GM21381 (cell line): ENCODE results near the gene CDX1.

ENCODE experiments used
- ATAC-seq: cut with Tn5 transposase; IDR thresholded peaks from one replicate; pipeline ENCODE4 v1.9.1; 2021; ENCODE audit warnings: mild to moderate bottlenecking, moderate library complexity; ENCODE audit not compliant: unreplicated experiment

Gene CDX1

GRCh38 chr5:150203832-150204589 is 37.4 kb downstream of the CDX1 start:
- no peak for ATAC-seq

- ATAC-seq, result no peak
Observed at GRCh38 chr5:150204590-150204960, 38.0 kb downstream of the CDX1 start.

GRCh38 chr5:150206098-150206778 is 39.7 kb downstream of the CDX1 start:
- no peak for ATAC-seq

DNA sequence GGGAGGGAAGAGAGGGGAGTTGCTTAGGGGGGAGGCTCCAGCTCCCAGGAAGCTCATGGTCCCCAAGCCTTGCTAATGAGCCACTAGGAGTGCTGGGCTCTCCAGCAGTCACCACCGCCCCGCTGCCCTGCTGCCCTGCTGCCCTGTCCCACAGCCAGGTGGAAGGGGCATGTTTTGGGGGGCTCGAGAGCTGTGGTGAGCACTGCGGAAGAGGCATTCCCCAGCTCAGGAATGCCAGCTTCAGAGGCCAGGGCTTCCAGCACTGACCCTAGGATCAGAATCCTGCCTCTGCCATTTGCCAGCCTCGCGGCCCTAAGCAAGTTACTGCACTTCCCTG is 40.2 kb downstream of the CDX1 start:
- no peak for ATAC-seq

DNA sequence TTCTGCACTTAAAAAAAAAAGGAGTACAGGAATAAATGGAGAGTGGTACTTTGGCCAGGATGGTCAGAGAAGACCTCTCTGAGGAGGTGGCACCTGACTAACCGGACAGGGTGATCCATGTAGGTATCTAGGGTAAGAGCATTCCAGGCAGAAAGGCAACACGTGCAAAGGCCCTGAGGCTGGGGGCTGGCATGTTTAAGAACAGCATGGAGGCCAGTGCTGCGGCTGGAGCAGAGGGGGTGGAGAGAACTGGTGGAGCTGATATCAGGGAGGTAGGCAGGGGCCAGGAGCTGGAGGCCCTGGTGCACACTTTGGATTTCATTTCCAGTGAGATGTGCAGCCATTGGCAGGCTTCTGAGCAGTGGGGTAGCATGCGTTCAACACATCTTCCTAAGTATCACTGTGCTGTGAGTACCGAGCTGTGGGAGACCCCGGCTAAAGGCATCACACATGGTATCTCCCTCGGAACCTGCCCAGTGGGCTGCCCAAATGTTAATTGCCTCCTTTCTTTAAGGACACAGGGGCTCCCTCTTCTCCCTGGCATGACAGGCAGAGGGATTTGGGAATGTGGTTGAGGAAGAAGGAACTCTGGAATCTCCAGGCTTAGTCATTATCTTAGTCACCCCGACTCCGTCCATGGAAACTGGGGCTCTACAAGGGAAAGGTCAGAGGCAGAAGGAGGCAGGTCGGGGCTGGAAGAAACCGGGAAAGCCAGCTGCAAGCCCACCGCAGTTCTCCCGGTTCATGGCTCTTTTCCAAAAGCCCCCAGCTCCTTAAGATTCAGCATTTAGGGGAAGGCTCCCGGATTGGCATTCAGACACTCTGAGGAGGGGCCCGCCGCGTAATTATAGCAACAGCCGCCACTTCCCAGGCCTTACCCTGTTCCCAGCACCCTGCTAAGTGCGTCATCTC is 41.9 kb downstream of the CDX1 start:
- ATAC-seq, result no peak

- ATAC-seq, result no peak
Observed at GRCh38 chr5:150209099-150209635, 42.6 kb downstream of the CDX1 start.

DNA sequence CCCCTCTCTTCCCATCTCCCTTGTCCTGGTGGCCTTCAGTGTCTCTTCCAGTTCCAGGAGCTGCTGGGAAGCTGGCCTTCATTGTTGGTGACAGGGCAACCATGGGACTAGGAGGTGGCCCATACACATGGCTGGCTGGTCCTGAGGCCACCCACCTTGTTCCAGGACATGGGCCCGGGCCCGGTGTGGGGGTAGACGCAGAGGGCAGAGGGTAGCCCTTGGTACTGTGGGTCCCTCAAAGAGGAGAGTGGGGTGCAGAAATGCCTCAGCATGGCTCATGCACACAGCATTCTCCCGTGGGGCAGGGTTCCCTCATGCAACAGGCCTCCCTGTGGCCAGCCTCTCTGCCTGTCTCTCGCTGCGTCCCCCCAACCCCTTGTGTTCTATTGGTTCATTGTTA is 44.1 kb downstream of the CDX1 start:
- no peak for ATAC-seq

DNA sequence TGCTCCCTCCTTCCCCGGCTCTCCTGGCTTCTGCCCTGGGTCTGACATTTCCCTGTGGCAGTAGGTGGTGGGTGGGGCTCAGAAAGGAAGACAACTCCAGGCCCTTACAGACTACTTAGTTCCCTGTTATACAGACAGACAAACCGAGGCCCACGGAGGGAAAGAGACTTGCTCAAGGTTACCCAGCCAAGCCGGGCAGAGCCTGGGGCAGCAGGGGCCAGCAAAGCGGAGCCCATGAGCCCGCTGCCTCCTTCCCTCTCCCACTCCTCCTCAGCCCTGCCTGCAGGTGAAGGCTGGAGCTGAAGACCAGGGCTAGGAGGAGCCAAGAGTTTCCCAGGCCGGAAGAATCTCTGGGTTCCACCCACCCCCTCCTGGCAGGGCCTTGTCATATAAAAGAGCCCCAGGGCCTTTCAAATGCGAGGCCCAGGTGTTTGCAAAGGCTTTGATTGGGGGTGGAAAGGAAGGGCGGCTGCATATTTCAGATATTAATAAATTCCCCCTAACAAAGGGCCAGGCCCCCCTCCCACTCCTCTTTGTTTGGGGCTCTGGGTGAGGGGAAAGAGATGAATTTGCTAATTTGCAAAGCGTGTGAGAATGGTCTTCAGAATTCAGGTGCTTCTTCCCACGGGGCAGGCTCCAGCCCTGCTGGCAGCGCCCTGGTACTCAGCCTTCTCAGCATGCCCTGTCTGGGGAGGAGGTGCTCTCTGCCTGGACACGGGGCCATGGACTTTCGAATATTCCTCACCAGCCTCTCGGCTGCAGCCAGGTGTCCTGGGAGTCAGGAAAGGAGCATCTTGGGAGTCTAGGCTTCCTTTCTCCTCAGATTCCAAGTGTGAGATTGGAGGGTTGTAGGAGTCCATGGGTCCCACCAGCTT is 44.8 kb downstream of the CDX1 start:
- no peak for ATAC-seq

DNA sequence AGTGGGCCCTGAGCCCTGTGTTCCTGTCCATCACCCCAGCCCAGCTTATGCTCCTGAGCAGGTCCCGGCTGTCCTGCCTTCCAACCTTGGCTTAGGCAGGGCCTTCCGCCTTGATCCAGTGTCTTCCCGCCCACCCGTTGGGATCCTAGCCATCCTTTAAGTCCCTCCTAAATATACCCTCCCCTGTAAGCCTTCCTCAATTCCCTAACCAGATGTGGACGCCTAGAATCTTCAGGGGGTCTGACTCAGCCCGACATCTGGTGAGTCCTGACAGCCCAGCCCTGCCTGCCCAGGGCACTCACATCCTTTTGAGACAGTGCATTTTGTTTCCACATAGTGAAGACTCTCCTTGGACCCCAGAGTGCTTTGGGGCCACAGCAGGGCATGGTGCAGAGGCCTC is 47.0 kb downstream of the CDX1 start:
- no peak for ATAC-seq

DNA sequence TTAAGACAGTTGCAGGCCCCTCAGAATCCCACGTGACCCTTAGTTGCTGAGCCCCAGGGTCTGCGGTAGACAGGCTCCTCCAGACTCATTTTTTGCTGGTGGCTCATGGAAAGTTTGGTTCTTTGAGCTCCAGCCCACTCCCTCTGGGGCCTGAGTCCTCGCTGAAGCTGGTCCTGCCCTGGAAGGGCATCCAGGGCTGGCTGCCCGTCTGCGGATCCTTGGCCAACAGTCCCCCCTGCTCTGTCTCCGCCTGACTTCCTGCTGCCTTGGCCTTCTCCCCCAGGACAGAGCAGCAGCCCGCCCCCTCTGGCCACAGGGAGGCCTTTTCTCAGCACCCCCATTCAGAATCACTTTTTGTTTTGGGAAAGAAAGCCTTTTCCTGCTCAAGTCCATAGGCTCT is 47.7 kb downstream of the CDX1 start:
- no peak for ATAC-seq

DNA sequence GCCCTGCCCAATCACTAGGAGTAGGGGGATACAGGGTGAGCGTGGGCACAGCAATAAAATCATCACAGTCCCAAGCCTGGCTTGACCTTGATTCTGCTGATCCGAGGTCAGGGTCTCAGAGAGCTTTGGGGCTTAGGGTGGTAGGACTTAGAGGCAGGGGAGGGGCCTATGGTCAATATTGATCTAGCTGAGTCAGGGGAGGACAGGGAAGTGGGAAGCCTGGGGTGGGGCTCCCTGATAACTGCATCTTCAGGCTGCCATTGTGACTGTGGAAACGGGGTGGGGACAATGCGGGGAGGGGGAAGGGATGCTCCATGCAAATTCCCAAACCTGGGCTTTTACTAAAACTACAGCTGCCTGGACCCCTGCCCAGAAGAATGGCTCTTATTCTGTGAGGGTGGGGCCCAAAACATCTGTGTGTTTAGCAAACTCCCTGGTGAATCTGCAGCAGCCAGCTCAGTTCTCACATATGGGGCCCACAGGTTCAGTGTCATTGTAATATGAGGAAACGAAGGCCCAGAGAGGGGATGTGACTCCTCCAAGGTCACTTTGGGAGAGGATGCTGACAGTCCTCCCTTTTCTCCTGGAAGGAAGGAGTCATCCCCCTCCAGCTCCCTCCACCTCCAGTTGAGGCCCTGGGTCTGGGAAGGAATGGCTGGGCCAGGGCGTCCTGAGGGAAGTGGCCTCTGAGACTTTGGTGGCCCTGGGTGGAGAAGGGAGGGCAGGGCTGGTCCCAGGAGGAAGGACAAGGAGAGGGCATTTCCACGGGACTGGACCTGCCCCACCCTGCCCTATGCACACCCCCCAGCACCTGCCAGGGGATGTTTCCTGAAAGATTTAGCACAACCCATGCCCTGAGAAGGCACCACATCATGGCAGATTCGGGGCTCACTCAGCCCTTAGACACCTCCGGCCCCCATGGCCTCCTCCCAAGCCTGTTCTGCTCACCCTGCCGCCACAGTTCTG is 49.7 kb downstream of the CDX1 start:
- ATAC-seq, result no peak

DNA sequence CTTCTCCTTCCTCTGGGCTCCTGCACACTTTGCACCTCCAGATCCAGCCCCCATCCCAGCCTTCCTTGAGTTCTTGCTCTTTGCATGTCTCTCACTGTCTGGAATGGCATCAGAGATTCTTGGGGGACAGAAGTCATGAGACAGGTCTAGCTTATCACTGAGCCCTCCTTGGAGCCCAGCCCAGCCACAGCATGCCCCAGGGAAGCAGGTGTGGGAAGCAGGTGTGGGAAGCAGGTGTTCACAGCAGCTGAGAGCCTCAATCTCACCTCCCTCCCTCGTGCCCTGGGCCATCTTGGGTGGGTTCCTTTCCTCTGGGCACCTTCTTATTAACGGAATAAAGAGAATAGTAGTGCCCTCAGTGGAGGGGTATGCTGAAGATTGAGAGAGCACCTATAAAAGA is 50.5 kb downstream of the CDX1 start:
- ATAC-seq, result no peak

GRCh38 chr5:150217873-150218692 is 51.5 kb downstream of the CDX1 start:
- peak; percentile 90 for ATAC-seq

GRCh38 chr5:150218693-150219035 is 52.1 kb downstream of the CDX1 start:
- ATAC-seq, result no peak

DNA sequence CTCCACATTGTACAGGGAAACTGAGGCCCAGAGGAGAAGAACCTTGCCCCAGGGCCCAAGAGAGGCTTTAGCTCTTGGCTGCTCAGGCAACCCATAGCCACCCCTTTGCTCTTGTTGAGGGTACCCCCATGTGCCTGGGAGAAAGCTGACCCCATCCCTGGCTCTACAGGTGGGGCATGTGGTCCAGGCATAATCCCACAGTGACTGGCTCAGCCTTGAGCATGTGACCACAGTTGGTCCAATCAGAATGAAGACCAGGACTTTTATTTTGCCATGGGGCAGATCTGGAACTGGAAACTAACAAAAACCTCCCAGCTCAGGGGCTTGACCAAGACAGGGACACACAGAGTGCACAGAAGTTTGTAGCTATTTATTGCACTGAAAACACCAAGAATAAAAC is 52.6 kb downstream of the CDX1 start:
- no peak for ATAC-seq

DNA sequence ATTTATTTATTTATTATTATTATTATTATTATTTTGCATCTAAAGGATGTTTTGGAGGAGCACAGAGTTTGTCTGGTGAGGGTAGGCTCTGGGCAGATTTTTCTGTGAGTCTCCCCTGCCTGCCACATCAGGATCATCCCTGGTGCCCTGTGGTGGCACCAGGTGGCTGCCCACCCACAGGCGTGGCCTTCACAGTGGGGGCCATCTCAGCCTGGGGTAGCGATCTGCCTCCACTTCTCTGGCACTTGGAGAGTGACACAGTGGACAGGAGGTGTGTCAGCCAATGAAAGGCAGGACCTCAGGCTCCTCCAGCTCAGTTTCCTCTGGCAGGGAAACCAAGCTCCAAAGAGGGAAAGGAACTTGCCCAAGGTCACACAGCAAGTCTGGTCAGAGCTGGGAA is 53.3 kb downstream of the CDX1 start:
- no peak for ATAC-seq

- ATAC-seq, result no peak
Observed at GRCh38 chr5:150221471-150221870, 54.9 kb downstream of the CDX1 start.

DNA sequence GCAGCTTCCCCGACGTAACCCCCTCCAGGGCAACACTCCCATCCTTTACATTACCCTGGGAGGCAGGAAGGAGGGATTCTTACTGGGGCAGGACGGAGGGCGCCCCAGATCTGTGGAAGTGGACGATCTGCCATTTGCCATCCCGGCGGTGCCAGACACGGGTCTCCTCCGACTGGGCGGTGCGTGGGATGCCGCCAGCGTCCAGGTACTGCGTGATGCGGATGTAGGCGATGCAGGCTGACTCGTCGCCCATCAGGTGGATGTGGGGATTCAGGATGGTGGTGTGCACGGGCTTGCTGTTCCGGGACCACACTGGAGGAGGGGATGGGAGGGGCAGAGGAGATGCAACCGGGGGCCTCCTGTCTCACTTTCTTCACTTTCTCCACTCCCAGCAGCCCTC is 56.3 kb downstream of the CDX1 start:
- no peak for ATAC-seq

- ATAC-seq, result no peak
Observed at GRCh38 chr5:150223474-150223873, 56.9 kb downstream of the CDX1 start.
